ENCODE results near the gene GMDS. TPM values are rescaled to one million over a fixed set of nuclear protein-coding genes. Genes with fewer than 3 reads are reported as not detected.
A peak's percentile ranks its signal among the peaks of the same experiment; 100 is the strongest.

GMDS gene
- total and polyA plus RNA-seq, 2 experiments from 2014 or later: 3.0 to 12.6 TPM

DNA sequence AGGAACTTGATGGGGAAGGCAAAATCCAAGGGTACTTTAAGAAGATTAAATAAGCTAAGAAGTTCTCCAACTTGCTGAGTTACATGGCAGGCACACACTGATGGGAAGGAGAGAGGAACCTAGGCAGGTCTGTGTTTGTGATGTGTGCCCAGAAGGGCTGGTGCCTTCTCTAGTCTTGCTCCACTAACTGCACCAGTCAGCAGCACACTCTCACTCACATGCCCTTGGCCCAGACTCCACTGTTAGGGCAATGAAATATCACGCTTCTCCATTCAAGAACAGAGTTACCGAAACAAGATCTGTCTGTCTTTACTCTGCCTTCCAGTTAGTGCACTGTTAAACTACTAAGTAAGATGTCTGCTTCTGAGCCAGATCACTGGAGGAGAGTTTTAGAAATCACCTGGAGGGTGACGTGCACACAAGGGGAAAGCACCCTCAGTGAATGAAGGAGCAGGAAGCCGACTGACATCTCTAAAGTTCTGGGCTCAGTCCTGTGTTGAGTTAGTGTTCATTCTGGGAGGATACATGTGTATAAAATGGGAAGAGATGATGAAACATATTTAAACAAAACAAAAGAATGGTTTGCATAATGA, 384.6 kb downstream of the GMDS start:
- WGBS, 2 experiments (ENCODE audit: low coverage in 1 of 2, low lambda C conversion rate in 2 of 2, missing lambda C conversion rate in 2 of 2): 95 to 98% methylated on average over 4 of the region's 4 CpGs
- TF ChIP-seq EZH2phosphoT487 (IDR thresholded peaks at IDR 0.05; ENCODE audit: insufficient read depth, low read depth) (no peak), EZH2 (IDR thresholded peaks at IDR 0.05; ENCODE audit: insufficient read depth, poor library complexity, severe bottlenecking) (no peak)

DNA sequence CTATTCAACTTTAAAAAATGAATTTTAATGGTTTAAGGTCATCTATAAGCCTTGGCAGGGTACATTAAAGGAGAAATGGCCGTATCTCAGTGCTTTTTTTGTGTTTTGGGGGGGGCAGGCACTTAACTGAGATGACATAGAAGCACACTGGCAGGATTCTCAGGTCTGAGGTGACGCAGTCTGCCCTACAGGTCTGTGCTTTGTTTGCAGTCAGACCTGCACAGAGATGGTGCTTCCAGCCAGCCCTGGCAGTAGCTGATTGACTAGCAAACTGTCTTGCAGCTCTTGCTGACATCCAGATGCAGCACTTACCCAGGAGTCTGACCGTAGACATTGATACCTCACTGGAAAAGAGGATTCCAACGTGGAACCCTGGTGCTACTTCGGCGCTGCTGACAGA, 386.5 kb downstream of the GMDS start:
- Histone ChIP-seq H2AFZ (no peak overlapping the region), H3K27ac (no peak overlapping the region), H3K4me3 (no peak overlapping the region), H3K4me1 (ENCODE audit: insufficient read depth) (no peaks in the 10 kb centered on the region), H3K9me3 (ENCODE audit: low read depth) (no peaks in the 10 kb centered on the region), H3K9me2 (ENCODE audit: insufficient read depth) (no peaks in the 10 kb centered on the region), H3K36me3 (ENCODE audit: low read depth) (no peaks in the 10 kb centered on the region), H3K27me3 (replicated peaks; ENCODE audit: insufficient read depth) (no peaks in the 10 kb centered on the region), H3F3A (ENCODE audit: insufficient read depth) (no peaks in the 10 kb centered on the region), H3K9ac (no peak overlapping the region), H3K79me2 (ENCODE audit: insufficient read depth) (no peaks in the 10 kb centered on the region), H3K4me2 (ENCODE audit: unreplicated experiment) (no peak overlapping the region), H4K20me1 (ENCODE audit: insufficient read depth) (no peaks in the 10 kb centered on the region)
- WGBS, 2 experiments (ENCODE audit: low coverage in 1 of 2, low lambda C conversion rate in 2 of 2, missing lambda C conversion rate in 2 of 2): 94 to 95% methylated on average over 6 of the region's 6 CpGs
- in situ Hi-C loops (cut with MboI): no loop called here
- no peak for DNase-seq
- TF ChIP-seq EZH2phosphoT487 (IDR thresholded peaks at IDR 0.05; ENCODE audit: insufficient read depth, low read depth) (no peak), EZH2 (IDR thresholded peaks at IDR 0.05; ENCODE audit: insufficient read depth, poor library complexity, severe bottlenecking) (no peak)

More for the DNA sequence above, 384.6 kb downstream of the GMDS start:
- no peak overlapping the region for H2AFZ ChIP-seq
- in situ Hi-C loops (cut with MboI): no loop called here
- DNase-seq: no peak
- H3K9me3 ChIP-seq (ENCODE audit: low read depth): no peaks in the 10 kb centered on the region
- no peaks in the 10 kb centered on the region for H3K79me2 ChIP-seq (ENCODE audit: insufficient read depth)
- no peaks in the 10 kb centered on the region for H3K27me3 ChIP-seq (replicated peaks; ENCODE audit: insufficient read depth)
- no peak overlapping the region for H3K27ac ChIP-seq
- H3K4me3 ChIP-seq: no peak overlapping the region
- H3K9ac ChIP-seq: no peak overlapping the region
- no peaks in the 10 kb centered on the region for H3K4me1 ChIP-seq (ENCODE audit: insufficient read depth)
- no peaks in the 10 kb centered on the region for H4K20me1 ChIP-seq (ENCODE audit: insufficient read depth)
- H3K9me2 ChIP-seq (ENCODE audit: insufficient read depth): no peaks in the 10 kb centered on the region
- H3F3A ChIP-seq (ENCODE audit: insufficient read depth): no peaks in the 10 kb centered on the region
- H3K36me3 ChIP-seq (ENCODE audit: low read depth): no peaks in the 10 kb centered on the region
- H3K4me2 ChIP-seq (ENCODE audit: unreplicated experiment): no peak overlapping the region

DNA sequence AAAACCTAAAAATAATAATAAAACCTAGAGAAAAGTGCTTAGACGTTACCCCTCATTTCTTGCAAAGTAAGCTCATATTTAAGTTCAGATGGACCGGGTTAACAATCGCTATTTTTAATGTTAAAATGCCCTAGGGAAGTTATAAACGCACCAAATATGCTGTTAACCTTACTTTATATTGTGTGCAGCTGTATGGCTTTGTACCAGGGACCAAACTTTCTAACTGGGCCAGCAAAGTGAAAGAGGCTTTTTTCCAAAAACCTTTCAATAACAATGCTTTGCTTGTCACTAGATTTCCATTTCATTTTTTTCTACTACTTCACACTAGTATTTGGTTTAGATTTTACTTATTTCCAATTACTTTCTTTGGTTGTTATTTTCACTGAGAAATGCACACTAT, 387.2 kb downstream of the GMDS start:
- DNase-seq: peak; percentile 2
- H3K9me3 ChIP-seq (ENCODE audit: low read depth): no peaks in the 10 kb centered on the region

DNA sequence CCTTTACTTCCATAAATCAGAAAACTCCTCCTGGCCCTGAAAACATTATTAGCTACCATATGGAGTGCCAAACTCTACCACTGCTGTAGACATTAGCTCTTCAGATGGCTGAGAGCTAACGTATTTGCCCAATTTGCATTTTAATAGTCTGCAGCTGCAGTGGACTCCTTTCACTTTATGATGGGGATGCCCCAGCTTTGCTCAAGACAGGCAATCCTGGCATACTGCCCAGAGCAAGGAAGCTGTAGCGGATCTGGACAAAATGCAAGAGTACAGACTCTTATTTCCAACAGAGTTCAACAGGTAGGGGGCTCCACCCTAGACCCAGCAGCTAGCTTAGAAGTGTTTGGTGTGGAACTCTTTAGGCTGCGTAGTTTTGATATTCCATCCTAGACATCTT, 389.0 kb downstream of the GMDS start:
- no peaks in the 10 kb centered on the region for H4K20me1 ChIP-seq (ENCODE audit: insufficient read depth)
- in situ Hi-C loops (cut with MboI): no loop called here
- DNase-seq: peak; percentile 2
- H3K9ac ChIP-seq: no peak overlapping the region
- H2AFZ ChIP-seq: no peak overlapping the region
- H3K4me1 ChIP-seq (ENCODE audit: insufficient read depth): no peaks in the 10 kb centered on the region
- TF ChIP-seq EZH2phosphoT487 (IDR thresholded peaks at IDR 0.05; ENCODE audit: insufficient read depth, low read depth): no peak
- TF ChIP-seq EZH2 (IDR thresholded peaks at IDR 0.05; ENCODE audit: insufficient read depth, poor library complexity, severe bottlenecking): no peak
- no peak overlapping the region for H3K4me2 ChIP-seq (ENCODE audit: unreplicated experiment)
- no peaks in the 10 kb centered on the region for H3K79me2 ChIP-seq (ENCODE audit: insufficient read depth)
- WGBS, 2 experiments (ENCODE audit: low coverage in 1 of 2, low lambda C conversion rate in 2 of 2, missing lambda C conversion rate in 2 of 2): 61 to 69% methylated on average over 3 of the region's 3 CpGs
- no peaks in the 10 kb centered on the region for H3K27me3 ChIP-seq (replicated peaks; ENCODE audit: insufficient read depth)
- no peak overlapping the region for H3K27ac ChIP-seq
- H3K9me3 ChIP-seq (ENCODE audit: low read depth): no peaks in the 10 kb centered on the region
- no peaks in the 10 kb centered on the region for H3F3A ChIP-seq (ENCODE audit: insufficient read depth)
- no peaks in the 10 kb centered on the region for H3K36me3 ChIP-seq (ENCODE audit: low read depth)
- no peak overlapping the region for H3K4me3 ChIP-seq
- H3K9me2 ChIP-seq (ENCODE audit: insufficient read depth): no peaks in the 10 kb centered on the region

More for the DNA sequence above, 387.2 kb downstream of the GMDS start:
- Histone ChIP-seq H2AFZ (no peak overlapping the region), H3K4me1 (ENCODE audit: insufficient read depth) (no peaks in the 10 kb centered on the region), H3K9ac (no peak overlapping the region), H3K27ac (no peak overlapping the region), H3K4me2 (ENCODE audit: unreplicated experiment) (no peak overlapping the region), H4K20me1 (ENCODE audit: insufficient read depth) (no peaks in the 10 kb centered on the region), H3K36me3 (ENCODE audit: low read depth) (no peaks in the 10 kb centered on the region), H3K4me3 (no peak overlapping the region), H3K9me2 (ENCODE audit: insufficient read depth) (no peaks in the 10 kb centered on the region), H3K27me3 (replicated peaks; ENCODE audit: insufficient read depth) (no peaks in the 10 kb centered on the region), H3K79me2 (ENCODE audit: insufficient read depth) (no peaks in the 10 kb centered on the region), H3F3A (ENCODE audit: insufficient read depth) (no peaks in the 10 kb centered on the region)
- TF ChIP-seq EZH2 (IDR thresholded peaks at IDR 0.05; ENCODE audit: insufficient read depth, poor library complexity, severe bottlenecking) (no peak), EZH2phosphoT487 (IDR thresholded peaks at IDR 0.05; ENCODE audit: insufficient read depth, low read depth) (no peak)
- WGBS, 2 experiments (ENCODE audit: low coverage in 1 of 2, low lambda C conversion rate in 2 of 2, missing lambda C conversion rate in 2 of 2): 16 to 22% methylated on average over 4 of the region's 4 CpGs
- in situ Hi-C loops (cut with MboI): no loop called here
